ENCODE results near the gene TLR6.
A peak's percentile ranks its signal among the peaks of the same experiment; 100 is the strongest.
"Not testable (repeated sequence)": the region's sequence is repeated elsewhere in the genome, so short reads cannot be mapped to it uniquely, and the experiment has no call there.

The TLR6 gene

DNA sequence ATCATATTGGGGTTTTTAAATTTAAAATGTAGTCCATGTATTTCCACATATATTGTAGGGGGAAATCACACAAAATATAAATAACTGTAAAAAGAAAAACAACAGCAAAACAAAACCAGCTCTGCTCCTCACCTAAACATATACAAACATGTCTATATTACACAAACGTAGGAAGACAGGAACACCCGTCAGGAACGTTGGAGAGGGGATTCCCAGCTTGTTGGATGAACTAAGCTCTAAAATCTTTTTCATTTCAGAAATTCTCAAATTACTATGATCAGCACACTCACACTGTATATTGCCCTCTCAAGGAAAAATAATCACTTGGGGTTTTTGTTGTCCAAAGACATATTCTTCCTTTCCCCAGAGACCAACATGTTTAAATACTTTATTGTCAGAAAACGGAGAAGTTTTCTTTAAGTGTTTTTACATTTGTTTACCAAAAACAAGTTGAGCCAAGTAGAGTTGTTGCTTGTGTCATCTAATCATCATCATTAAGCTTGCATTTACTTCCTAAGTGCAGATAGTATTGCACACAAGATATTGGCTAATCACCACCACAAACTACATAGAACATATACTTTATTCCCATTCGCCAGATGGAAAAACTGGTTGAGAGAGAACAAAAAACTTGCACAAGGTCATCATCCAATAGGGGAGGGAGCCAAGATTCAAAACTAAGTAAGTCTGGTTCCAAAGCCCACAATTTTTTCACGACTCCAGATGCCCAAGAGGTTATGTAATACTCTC lies 71.4 kb downstream of the TLR6 start:
- DNase-seq: no peak

DNA sequence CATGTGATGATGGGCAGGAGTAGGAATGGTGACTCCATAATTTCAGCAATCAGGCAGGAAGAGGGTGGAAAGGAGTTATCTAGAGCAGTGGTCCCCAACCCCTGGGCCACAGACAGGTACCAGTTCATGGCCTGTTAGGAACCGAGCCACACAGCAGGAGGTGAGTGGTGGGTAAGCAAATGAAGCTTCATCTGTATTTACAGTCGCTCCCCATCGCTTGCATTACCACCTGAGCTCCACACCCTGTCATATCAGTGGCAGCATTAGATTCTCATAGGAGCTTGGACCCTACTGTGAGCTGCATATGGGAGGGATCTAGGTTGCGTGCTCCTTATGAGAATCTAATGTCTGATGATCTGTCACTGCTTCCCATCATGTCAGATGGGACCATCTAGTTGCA lies 72.5 kb downstream of the TLR6 start:
- DNase-seq: no peak

DNA sequence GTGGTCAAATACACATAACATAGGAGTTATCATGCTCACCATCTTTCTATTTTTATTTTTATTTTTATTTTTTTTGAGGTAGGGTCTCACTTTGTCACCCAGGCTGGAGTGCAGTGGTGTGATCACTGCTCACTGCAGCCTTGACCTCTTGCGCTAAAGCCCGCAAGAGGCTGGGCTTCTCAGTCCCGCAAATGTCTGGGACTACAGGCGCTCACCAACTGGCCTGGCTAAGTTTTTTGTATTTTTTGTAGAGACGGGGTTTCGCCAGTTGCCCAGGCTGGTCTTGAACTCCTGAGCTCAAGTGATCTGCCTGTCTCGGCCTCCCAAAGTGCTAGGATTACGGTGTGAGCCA lies 73.5 kb downstream of the TLR6 start:
- no peak for DNase-seq

DNA sequence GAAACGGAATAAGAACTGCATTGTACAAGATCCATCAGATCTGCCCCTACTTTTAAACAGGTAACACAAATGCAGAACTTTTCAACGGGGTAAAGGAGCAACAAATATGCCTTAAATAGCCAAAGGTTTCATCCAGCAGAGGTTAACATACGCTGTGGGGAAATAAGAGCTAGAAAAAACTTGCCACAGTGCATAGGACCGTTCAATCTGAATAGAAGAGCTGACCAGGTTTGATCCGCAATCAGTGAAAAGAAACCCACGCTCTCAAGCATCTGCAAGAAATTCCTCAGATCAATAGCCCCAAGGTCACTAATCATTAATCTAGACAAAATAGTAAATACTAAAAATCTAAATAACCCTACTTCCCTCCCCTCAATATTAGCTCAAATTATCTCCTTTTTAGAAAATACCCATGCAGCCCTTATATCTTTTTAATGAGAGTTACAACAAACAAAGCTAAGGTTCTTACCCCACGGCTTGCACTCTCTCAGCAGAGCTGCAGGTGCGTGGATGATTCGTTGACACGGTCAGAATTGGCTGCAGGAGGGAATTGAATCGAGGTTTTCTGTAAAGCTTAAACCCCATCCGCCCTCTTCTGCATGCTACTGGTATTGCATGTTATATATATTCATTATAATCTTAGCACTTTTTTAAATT lies 74.0 kb downstream of the TLR6 start, which contains the start of gene TLR10:
Gene TLR10 (minus strand): TSS at position 539 of the 657 bp plus-strand sequence. CDS start 7,400 bp downstream, outside the sequence.
- peak; percentile 53 for DNase-seq

DNA sequence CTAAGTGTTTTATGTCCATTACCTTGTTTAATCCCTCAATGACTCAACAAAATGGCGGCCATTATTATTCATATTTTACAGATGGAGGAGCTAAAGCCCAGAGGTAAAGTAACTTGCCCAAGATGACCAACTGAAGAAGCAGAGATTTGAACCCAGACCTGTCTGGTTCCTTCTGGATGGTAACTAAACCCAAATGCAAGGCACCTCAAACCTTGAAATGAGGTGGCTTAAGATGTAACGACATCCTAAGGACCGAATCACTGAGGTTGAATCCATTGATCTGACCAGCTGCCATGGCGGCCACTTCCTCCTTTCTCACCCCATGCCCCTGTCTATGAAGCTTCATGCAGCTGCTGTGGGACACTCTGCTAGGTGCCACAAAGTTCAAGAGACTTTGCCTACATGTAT lies 74.8 kb downstream of the TLR6 start:
- no peak for DNase-seq

DNA sequence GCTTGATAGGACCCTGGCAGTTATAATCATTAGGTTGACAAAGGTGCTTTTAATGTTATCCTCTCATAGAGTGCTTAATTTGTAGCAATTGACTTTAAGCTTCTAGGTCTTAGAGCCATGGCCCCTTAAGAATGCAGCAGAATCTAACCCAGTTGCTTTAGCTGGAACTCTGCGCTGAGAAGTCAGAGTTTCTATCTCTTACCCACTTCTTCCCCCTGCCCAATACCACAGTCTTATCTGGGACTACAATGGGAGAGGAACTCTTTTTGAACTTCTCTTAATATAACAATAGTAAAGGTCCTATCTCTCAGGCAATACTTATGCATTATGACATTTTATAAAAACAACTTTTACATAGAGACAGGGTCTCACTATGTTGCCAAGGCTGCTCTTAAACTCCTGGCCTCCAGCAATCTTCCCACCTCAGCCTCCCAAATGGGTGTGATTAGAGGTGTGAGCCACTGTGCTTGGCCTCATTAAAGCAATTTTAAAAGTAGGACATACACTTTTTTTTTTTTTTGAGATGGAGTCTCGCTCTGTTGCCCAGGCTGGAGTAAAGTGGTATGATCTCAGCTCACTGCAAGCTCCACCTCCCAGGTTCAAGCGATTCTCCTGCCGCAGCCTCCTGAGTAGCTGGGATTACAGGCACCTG lies 75.7 kb downstream of the TLR6 start:
- no peak for DNase-seq

DNA sequence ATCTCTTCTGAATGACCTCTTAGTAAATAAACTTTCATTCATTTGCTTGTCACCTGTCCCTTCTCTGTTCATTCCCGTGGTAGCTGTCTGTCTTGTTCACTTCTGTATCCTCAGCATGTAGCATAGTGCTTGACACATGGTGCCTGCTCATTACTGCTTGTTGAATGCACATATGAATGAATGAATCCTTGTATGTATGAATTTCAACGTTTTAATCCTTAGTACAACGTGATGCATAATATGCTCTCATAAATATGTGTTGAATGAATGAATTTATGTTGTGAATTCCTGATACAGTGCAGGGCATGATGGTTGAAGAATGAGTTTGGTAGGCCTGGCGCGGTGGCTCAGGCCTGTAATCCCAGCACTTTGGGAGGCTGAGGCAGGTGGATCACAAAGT lies 76.8 kb downstream of the TLR6 start:
- no peak for DNase-seq

DNA sequence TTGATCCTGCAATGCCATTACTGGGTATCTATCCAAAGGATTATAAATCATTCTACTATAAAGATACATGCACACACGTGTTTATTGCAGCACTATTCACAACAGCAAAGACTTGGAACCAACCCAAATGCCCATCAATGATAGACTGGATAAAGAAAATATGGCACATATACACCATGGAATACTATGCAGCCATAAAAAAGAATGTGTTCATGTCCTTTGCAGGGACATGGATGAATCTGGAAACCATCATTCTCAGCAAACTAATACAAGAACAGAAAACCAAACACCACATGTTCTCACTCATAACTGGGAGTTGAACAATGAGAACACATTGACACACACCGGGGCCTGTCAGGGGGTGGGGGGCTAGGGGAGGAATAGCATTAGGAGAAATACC lies 78.7 kb downstream of the TLR6 start:
- DNase-seq: not testable (repeated sequence)

DNA sequence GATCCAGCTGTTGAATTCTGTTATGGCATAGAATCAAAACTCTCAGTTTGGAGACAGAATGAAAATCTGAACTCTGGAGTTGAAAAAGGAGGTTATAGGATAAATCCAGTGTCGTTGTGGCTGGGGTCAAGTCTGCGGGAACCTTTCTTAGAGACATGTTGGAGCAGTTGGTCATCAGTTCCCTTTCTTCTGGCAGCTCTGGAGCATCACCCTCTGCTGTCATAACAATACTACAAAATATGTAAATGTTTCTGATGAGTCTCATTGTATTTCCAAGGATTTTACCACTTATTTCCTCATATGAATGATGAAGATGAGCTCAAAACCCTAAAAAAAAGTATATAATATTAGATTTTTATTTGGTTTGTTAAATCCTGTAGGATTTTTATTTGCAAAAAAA lies 81.3 kb downstream of the TLR6 start:
- DNase-seq: no peak

DNA sequence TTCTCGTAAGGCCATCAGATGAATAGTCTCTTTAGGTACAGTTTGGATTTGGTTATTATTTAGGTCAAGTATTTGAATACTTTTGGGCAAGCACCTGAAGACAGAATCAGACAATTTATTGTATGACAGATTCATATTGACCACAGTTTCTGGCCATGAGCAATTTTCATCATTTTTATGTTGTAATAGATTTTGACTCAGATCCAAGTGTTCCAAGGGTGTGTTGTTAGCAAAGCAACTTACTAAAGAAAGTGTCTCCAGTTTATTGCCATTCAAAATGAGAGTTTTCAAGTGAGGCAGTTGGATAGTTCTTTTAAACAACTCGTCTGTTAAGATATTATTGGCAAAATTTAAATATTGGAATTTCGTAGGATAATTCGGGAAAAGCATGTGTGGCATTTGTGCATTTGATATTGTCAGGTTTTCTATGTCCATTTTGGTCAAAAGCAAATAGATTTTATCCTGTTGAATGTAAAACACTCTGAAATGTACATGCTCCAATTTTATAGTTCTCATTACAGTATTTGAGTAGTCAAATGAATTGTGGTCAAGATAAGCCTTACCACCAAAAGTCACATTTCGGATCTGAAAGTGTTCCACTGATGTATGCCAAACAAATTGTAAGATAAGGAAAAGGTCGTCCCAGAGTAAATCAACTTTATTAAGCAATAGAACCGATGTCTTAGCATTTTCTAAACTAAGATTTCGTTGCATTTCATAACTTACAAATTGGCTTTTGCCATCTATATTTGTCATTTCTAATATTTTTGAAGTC lies 82.2 kb downstream of the TLR6 start:
- DNase-seq: no peak
